HepG2 (cell line): ENCODE data around the gene GPX7. TPM values are rescaled to one million over a fixed set of nuclear protein-coding genes. Genes with fewer than 3 reads are reported as not detected.

Experiments used
- ATAC-seq: fragments of 200-7000 bp; cut with Tn5 transposase; 3 replicates; pipeline ENCODE4 v1.9.1; 2020; ENCODE audit warnings: mild to moderate bottlenecking, moderate library complexity
- BruUV-seq: library from RNA; stranded (reverse); fragments of 400-500 nt; replicated peaks from 2 replicates; lab custom pipeline; 2021; lab: Mats Ljungman, UMichigan
- CTCF ChIA-PET: fragments of 300-600 bp; formaldehyde crosslinking; extraction: SDS; loops from one replicate; lab custom pipeline; 2021; ENCODE audit warnings: low total read pairs, inconsistent platforms, low intra/inter-chr PET ratio; lab: Yijun Ruan, JAX
- POLR2A ChIA-PET: fragments of 350-600 bp; sonication (Branson Sonifier 250); formaldehyde crosslinking; loops from one replicate; lab custom pipeline; 2020; ENCODE audit warnings: antibody characterized with exemption, inconsistent platforms; lab: Yijun Ruan, JAX
- DNase-seq: peaks from one replicate; pipeline ENCODE4 v3.0.0-alpha.2; 2015; ENCODE audit warnings: low spot score
- FAIRE-seq: peaks from 3 replicates; lab custom pipeline; 2011; peaks lifted over from hg19 to GRCh38; lab: Jason Lieb, UNC
- H2AFZ ChIP-seq: one replicate; pipeline ENCODE4 v1.6.1; 2011; ENCODE audit warnings: low read length, inconsistent platforms
- H3K27ac ChIP-seq: fragments of 300-600 bp; 3 replicates; pipeline ENCODE4 v1.8.0; 2011; ENCODE audit warnings: mixed run types, mild to moderate bottlenecking, mixed read lengths, low read length, inconsistent platforms; ENCODE audit not compliant: insufficient read depth; ENCODE audit errors: extremely low read length
- H3K27me3 ChIP-seq, 2 experiments: fragments of 200-600 bp in 1 of 2; 2 replicates in 1 of 2; 3 replicates in 1 of 2; pipeline versions ENCODE4 v1.6.0 to v1.8.0; 2011; ENCODE audit warnings: low read length in 2 of 2, mild to moderate bottlenecking in 2 of 2, moderate library complexity in 2 of 2, inconsistent platforms in 1 of 2; ENCODE audit not compliant: insufficient read depth in 2 of 2, control insufficient read depth in 1 of 2
- H3K36me3 ChIP-seq, 2 experiments: fragments of 200-600 bp in 1 of 2; replicated peaks in 1 of 2; 2 replicates in 1 of 2; 3 replicates in 1 of 2; pipeline versions ENCODE4 v1.5.1 to v1.8.0; 2011; ENCODE audit warnings: low read length in 2 of 2, inconsistent platforms in 1 of 2; ENCODE audit not compliant: insufficient read depth in 2 of 2, control insufficient read depth in 1 of 2
- H3K4me1 ChIP-seq: 2 replicates; pipeline ENCODE4 v1.5.1; 2012; ENCODE audit warnings: low read length, inconsistent platforms; ENCODE audit not compliant: insufficient read depth
- H3K4me2 ChIP-seq: 2 replicates; pipeline ENCODE4 v1.6.0; 2011; ENCODE audit warnings: low read depth, low read length, inconsistent platforms
- H3K4me3 ChIP-seq, 3 experiments: fragments of 200-600 bp in 1 of 3; sonication (generic), shearing (Covaris generic) in 1 of 3; replicated peaks in 1 of 3; 2 replicates each; pipeline ENCODE4 v1.5.1; 2011 to 2016; ENCODE audit warnings: low read length in 3 of 3, inconsistent platforms in 2 of 3, low read depth in 2 of 3, mild to moderate bottlenecking in 2 of 3, control low read depth in 1 of 3, mixed read lengths in 1 of 3; ENCODE audit not compliant: insufficient read depth in 1 of 3
- H3K79me2 ChIP-seq: one replicate; pipeline ENCODE4 v1.6.1; 2011; ENCODE audit warnings: low read length, inconsistent platforms; ENCODE audit not compliant: insufficient read depth
- H3K9ac ChIP-seq: 2 replicates; pipeline ENCODE4 v1.6.0; 2011; ENCODE audit warnings: mild to moderate bottlenecking, low read depth, low read length, inconsistent platforms; ENCODE audit not compliant: insufficient read depth
- H3K9me3 ChIP-seq: 2 replicates; pipeline ENCODE4 v1.5.1; 2012; ENCODE audit warnings: mild to moderate bottlenecking, low read length
- H4K20me1 ChIP-seq: 2 replicates; pipeline ENCODE4 v1.6.0; 2011; ENCODE audit warnings: inconsistent platforms, mild to moderate bottlenecking, low read length, moderate library complexity; ENCODE audit not compliant: insufficient read depth
- CHCHD3 ChIP-seq: sonication (generic); formaldehyde crosslinking; IDR thresholded peaks from 2 replicates; pipeline ENCODE4 v1.8.0; 2022; ENCODE audit warnings: mild to moderate bottlenecking, missing genetic modification reagents, moderate library complexity
- EZH2 ChIP-seq: conservative IDR thresholded peaks from 2 replicates; pipeline ENCODE4 v1.6.1; 2012; ENCODE audit warnings: mild to moderate bottlenecking, low read depth, low read length, moderate library complexity
- FOXA1 ChIP-seq, 2 experiments: fragments of 450-650 bp in 1 of 2; sonication (generic) in 1 of 2; formaldehyde crosslinking in 1 of 2; IDR thresholded peaks; 2 replicates each; pipeline versions ENCODE4 v1.4.0 to v1.6.1; 2016 to 2020; ENCODE audit warnings: missing genetic modification reagents in 1 of 2
- KDM2A ChIP-seq: sonication (generic); formaldehyde crosslinking; IDR thresholded peaks from 2 replicates; pipeline ENCODE4 v1.4.0; 2020; ENCODE audit warnings: low read depth, missing genetic modification reagents, borderline replicate concordance
- NFYB ChIP-seq: sonication (generic); formaldehyde crosslinking; IDR thresholded peaks from 2 replicates; pipeline ENCODE4 v1.4.0; 2020; ENCODE audit warnings: missing genetic modification reagents
- NR1H2 ChIP-seq: sonication (generic); formaldehyde crosslinking; IDR thresholded peaks from 2 replicates; pipeline ENCODE4 v1.8.1; 2022; ENCODE audit warnings: low read depth, missing genetic modification reagents, borderline replicate concordance
- PHF20 ChIP-seq: sonication (generic); formaldehyde crosslinking; IDR thresholded peaks from 2 replicates; pipeline ENCODE4 v1.5.0; 2020; ENCODE audit warnings: mild to moderate bottlenecking, missing genetic modification reagents
- SRSF9 ChIP-seq: fragments of 200-400 bp; formaldehyde crosslinking; IDR thresholded peaks from 2 replicates; pipeline ENCODE4 v1.6.1; 2018; ENCODE audit warnings: borderline replicate concordance, mild to moderate bottlenecking, low read depth, low read length; ENCODE audit not compliant: insufficient read depth, poor library complexity, severe bottlenecking
- YEATS2 ChIP-seq: sonication (generic); formaldehyde crosslinking; IDR thresholded peaks from 2 replicates; pipeline ENCODE4 v1.4.0; 2020; ENCODE audit warnings: missing genetic modification reagents, borderline replicate concordance
- ZNF746 ChIP-seq: sonication (generic); formaldehyde crosslinking; IDR thresholded peaks from 2 replicates; pipeline ENCODE4 v1.8.0; 2022; ENCODE audit warnings: mild to moderate bottlenecking, missing genetic modification reagents
- WGBS: methylation state at CpG from one replicate; pipeline ENCODE4 v1.1.6; 2017; ENCODE audit warnings: low lambda C conversion rate; 5-methylcytosine and 5-hydroxymethylcytosine counted together
- in situ Hi-C: cut with HindIII; loops from 2 replicates; pipeline ENCODE4 v1.10.0; 2017; ENCODE audit warnings: low pct_unique_long_range_greater_than_20kb; ENCODE audit not compliant: extremely low pct_ligation_motif_present
- intact Hi-C: fragments of 100-400 bp; cut with micrococcal nuclease; formaldehyde crosslinking; loops from one replicate; pipeline ENCODE4 v1.10.0; 2022; ENCODE audit not compliant: unreplicated experiment
- polyA plus RNA-seq, 8 experiments: library from polyadenylated mRNA; depleted of rRNA in 3 of 8; stranded (reverse) in 7 of 8; unstranded in 1 of 8; fragments of >200 nt; fragmentation: Illumina TruSeq in 4 of 8; extraction: Trizol in 4 of 8; gene quantifications; 2 replicates each; pipeline versions ENCODE4 v1.2.1 to v1.2.3, GENCODE V29; 2011 to 2016; ENCODE audit warnings: low read depth in 4 of 8, missing spikeins in 1 of 8, mixed read lengths in 1 of 8; ENCODE audit not compliant: insufficient read depth in 1 of 8
- total RNA-seq, 5 experiments: library from RNA; depleted of rRNA; stranded (reverse); fragments of >200 nt; fragmentation: Illumina TruSeq; extraction: Trizol; gene quantifications; 2 replicates each; pipeline ENCODE4 v1.2.3, GENCODE V29; 2016; ENCODE audit warnings: low read depth in 1 of 5
- TF ChIP-seq, protein P1 (sequence below): sonication (generic); formaldehyde crosslinking; IDR thresholded peaks from 2 replicates; pipeline ENCODE4 v1.8.0; 2022; ENCODE audit warnings: missing genetic modification reagents, low read depth, mild to moderate bottlenecking, borderline replicate concordance
- TF ChIP-seq, protein P2 (sequence below): sonication (generic); formaldehyde crosslinking; IDR thresholded peaks from 2 replicates; pipeline ENCODE4 v1.5.1; 2020; ENCODE audit warnings: missing genetic modification reagents, mild to moderate bottlenecking, borderline replicate concordance
- TF ChIP-seq, protein P3 (sequence below): sonication (generic); formaldehyde crosslinking; IDR thresholded peaks from 2 replicates; pipeline ENCODE4 v1.4.0; 2020; ENCODE audit warnings: mild to moderate bottlenecking, missing genetic modification reagents
- TF ChIP-seq, protein P4 (sequence below): sonication (generic); formaldehyde crosslinking; IDR thresholded peaks from 2 replicates; pipeline ENCODE4 v1.5.0; 2020; ENCODE audit warnings: missing genetic modification reagents

Gene GPX7
- total and polyA plus RNA-seq, 2 of the 13 experiments (the other 11 are each of a cell fraction or from before 2014, with no cell fraction given) = 14.1 to 16.2 TPM

DNA sequence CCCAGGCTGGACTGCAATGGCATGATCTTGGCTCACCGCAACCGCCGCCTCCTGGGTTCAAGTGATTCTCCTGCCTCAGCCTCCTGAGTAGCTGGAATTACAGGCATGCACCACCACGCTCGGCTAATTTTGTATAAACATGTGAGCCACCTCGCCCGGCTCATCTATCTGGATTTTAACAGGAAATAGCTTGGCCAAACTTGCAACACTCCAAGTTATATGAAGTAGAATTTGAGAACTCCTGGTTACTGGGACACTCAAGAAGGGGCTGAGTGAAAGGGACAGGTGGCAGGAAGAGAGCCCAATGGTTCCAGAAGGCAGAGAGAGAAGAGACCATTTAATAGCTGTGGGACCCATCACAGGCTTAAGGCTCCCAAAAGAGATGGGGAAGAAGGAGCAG lies 2.9 kb upstream of the GPX7 start:
- ChIA-PET CTCF (no interaction called here), POLR2A (no interaction called here)
- 72% methylated on average over 7 of the region's 7 CpGs for WGBS
- Histone ChIP-seq H3K79me2 (no peaks in the 10 kb centered on the region), H3K27me3 (no peaks in the 10 kb centered on the region), H3K36me3 (no peaks in the 10 kb centered on the region), H3K9me3 (no peaks in the 10 kb centered on the region), H2AFZ (no peak overlapping the region), H3K27ac (no peak overlapping the region), H3K4me3 (no peak overlapping the region), H3K4me1 (peaks cover 30% of the 10 kb centered on the region), H3K9ac (no peak overlapping the region), H3K4me2 (no peak overlapping the region), H4K20me1 (no peaks in the 10 kb centered on the region)
- ATAC-seq (no peak), DNase-seq (no peak), FAIRE-seq (no peak)
- no TSS peak for BruUV-seq
- intact Hi-C loops = no loop called here
- in situ Hi-C loops = no loop called here
- no peak for TF ChIP-seq FOXA1 (IDR thresholded peaks at IDR 0.05)
- TF ChIP-seq FOXA1 (CRISPR knock-in tag; IDR thresholded peaks at IDR 0.05) = no peak
- no peak for TF ChIP-seq EZH2
- TF ChIP-seq, protein P1, sequence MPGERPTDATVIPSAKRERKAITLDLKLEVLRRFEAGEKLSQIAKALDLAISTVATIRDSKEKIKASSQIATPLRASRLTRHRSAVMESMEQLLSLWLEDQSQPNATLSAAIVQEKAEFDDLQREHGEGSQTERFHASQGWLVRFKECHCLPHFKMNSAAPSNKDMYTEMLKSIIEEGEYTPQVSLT = no peak
- no peak for TF ChIP-seq KDM2A (CRISPR knock-in tag)
- no peak for TF ChIP-seq NFYB (CRISPR knock-in tag)
- TF ChIP-seq YEATS2 (CRISPR knock-in tag) = no peak
- TF ChIP-seq, protein P2, sequence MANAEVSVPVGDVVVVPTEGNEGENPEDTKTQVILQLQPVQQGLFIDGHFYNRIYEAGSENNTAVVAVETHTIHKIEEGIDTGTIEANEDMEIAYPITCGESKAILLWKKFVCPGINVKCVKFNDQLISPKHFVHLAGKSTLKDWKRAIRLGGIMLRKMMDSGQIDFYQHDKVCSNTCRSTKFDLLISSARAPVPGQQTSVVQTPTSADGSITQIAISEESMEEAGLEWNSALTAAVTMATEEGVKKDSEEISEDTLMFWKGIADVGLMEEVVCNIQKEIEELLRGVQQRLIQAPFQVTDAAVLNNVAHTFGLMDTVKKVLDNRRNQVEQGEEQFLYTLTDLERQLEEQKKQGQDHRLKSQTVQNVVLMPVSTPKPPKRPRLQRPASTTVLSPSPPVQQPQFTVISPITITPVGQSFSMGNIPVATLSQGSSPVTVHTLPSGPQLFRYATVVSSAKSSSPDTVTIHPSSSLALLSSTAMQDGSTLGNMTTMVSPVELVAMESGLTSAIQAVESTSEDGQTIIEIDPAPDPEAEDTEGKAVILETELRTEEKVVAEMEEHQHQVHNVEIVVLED (CRISPR knock-in tag) = no peak
- TF ChIP-seq CHCHD3 (CRISPR knock-in tag) = no peak
- TF ChIP-seq PHF20 (CRISPR knock-in tag) = no peak
- TF ChIP-seq SRSF9 = no peak
- TF ChIP-seq ZNF746 (CRISPR knock-in tag) = no peak
- no peak for TF ChIP-seq NR1H2 (CRISPR knock-in tag)
- TF ChIP-seq, protein P3, sequence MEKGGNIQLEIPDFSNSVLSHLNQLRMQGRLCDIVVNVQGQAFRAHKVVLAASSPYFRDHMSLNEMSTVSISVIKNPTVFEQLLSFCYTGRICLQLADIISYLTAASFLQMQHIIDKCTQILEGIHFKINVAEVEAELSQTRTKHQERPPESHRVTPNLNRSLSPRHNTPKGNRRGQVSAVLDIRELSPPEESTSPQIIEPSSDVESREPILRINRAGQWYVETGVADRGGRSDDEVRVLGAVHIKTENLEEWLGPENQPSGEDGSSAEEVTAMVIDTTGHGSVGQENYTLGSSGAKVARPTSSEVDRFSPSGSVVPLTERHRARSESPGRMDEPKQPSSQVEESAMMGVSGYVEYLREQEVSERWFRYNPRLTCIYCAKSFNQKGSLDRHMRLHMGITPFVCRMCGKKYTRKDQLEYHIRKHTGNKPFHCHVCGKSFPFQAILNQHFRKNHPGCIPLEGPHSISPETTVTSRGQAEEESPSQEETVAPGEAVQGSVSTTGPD (CRISPR knock-in tag) = no peak
- TF ChIP-seq, protein P4, sequence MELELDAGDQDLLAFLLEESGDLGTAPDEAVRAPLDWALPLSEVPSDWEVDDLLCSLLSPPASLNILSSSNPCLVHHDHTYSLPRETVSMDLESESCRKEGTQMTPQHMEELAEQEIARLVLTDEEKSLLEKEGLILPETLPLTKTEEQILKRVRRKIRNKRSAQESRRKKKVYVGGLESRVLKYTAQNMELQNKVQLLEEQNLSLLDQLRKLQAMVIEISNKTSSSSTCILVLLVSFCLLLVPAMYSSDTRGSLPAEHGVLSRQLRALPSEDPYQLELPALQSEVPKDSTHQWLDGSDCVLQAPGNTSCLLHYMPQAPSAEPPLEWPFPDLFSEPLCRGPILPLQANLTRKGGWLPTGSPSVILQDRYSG (CRISPR knock-in tag) = no peak
- TF ChIP-seq, all 625 proteins: peak for 0
